K562 (cell line): ENCODE measurements around the gene CPB1. TPM values are rescaled to one million over a fixed set of nuclear protein-coding genes. Genes with fewer than 3 reads are reported as not detected.

Experiments
- ATAC-seq: fragments of 200-7000 bp; cut with Tn5 transposase; 3 replicates; pipeline ENCODE4 v1.9.1; 2020; ENCODE audit warnings: moderate library complexity
- BruUV-seq: library from RNA; stranded (reverse); fragments of 400-500 nt; replicated peaks from 2 replicates; lab custom pipeline; 2021; lab: Mats Ljungman, UMichigan
- CTCF ChIA-PET: fragments of 300-600 bp; formaldehyde crosslinking; extraction: SDS; loops from one replicate; lab custom pipeline; 2021; ENCODE audit warnings: low intra/inter-chr PET ratio; lab: Yijun Ruan, JAX
- POLR2A ChIA-PET: fragments of 300-600, 350-650 bp; sonication (Branson Sonifier 250); formaldehyde crosslinking; extraction: SDS; loops from one replicate; lab custom pipeline; 2021; ENCODE audit warnings: antibody characterized with exemption, inconsistent platforms; lab: Yijun Ruan, JAX
- DNase-seq, 4 experiments: peaks; one replicate each; pipeline versions ENCODE4 v3.0.0 to v3.0.0-alpha.2; 2011 to 2018; ENCODE audit warnings: low spot score in 3 of 4, mixed read lengths in 3 of 4; ENCODE audit errors: extremely low read depth in 1 of 4
- FAIRE-seq: peaks from 2 replicates; lab custom pipeline; 2011; peaks lifted over from hg19 to GRCh38; lab: Jason Lieb, UNC
- H2AFZ ChIP-seq: 2 replicates; pipeline ENCODE4 v1.6.0; 2011; ENCODE audit warnings: low read depth, low read length, control low read depth, inconsistent platforms
- H3K27ac ChIP-seq: fragments of 200-600 bp; 3 replicates; pipeline ENCODE4 v1.8.0; 2011; ENCODE audit warnings: low read depth, mild to moderate bottlenecking, control low read depth, inconsistent platforms, low read length, moderate library complexity, mixed read lengths; ENCODE audit errors: extremely low read depth
- H3K27me3 ChIP-seq, 2 experiments: fragments of 300-600 bp in 1 of 2; 2 replicates in 1 of 2; 3 replicates in 1 of 2; pipeline versions ENCODE4 v1.6.0 to v1.8.0; 2011; ENCODE audit warnings: inconsistent platforms in 2 of 2, low read length in 2 of 2, mild to moderate bottlenecking in 1 of 2, mixed read lengths in 1 of 2, moderate library complexity in 1 of 2; ENCODE audit not compliant: control insufficient read depth in 2 of 2, insufficient read depth in 2 of 2
- H3K36me3 ChIP-seq: fragments of 300-600 bp; 3 replicates; pipeline ENCODE4 v1.8.0; 2011; ENCODE audit warnings: mild to moderate bottlenecking, low read length, inconsistent platforms; ENCODE audit not compliant: control insufficient read depth, insufficient read depth
- H3K4me1 ChIP-seq, 2 experiments: fragments of 200-600 bp in 1 of 2; replicated peaks in 1 of 2; 2 replicates in 1 of 2; 3 replicates in 1 of 2; pipeline versions ENCODE4 v1.5.1 to v1.8.0; 2011; ENCODE audit warnings: inconsistent platforms in 2 of 2, low read length in 2 of 2, mild to moderate bottlenecking in 1 of 2, mixed read lengths in 1 of 2, moderate library complexity in 1 of 2; ENCODE audit not compliant: control insufficient read depth in 2 of 2, insufficient read depth in 2 of 2
- H3K4me2 ChIP-seq: 2 replicates; pipeline ENCODE4 v1.6.1; 2011; ENCODE audit warnings: low read length, control low read depth, inconsistent platforms, mixed read lengths; ENCODE audit not compliant: insufficient read depth
- H3K4me3 ChIP-seq: fragments of 200-600 bp; sonication (generic), shearing (Covaris generic); 2 replicates; pipeline ENCODE4 v1.5.1; 2016; ENCODE audit warnings: control low read depth, inconsistent platforms
- H3K79me2 ChIP-seq: fragments of 200-600 bp; 3 replicates; pipeline ENCODE4 v1.8.0; 2011; ENCODE audit warnings: low read length, inconsistent platforms; ENCODE audit not compliant: control insufficient read depth, insufficient read depth
- H3K9ac ChIP-seq, 2 experiments: 2 replicates each; pipeline versions ENCODE4 v1.6.0 to v1.6.1; 2011; ENCODE audit warnings: low read depth in 2 of 2, low read length in 2 of 2, control low read depth in 1 of 2, inconsistent platforms in 1 of 2, mild to moderate bottlenecking in 1 of 2, mixed read lengths in 1 of 2; ENCODE audit not compliant: insufficient read depth in 1 of 2
- H3K9me1 ChIP-seq: one replicate; pipeline ENCODE4 v1.6.0; 2011; ENCODE audit warnings: inconsistent platforms, mild to moderate bottlenecking, low read length, moderate library complexity; ENCODE audit not compliant: control insufficient read depth, insufficient read depth
- H3K9me3 ChIP-seq: replicated peaks from 2 replicates; pipeline ENCODE4 v1.5.1; 2011; ENCODE audit warnings: low read depth, low read length, inconsistent platforms; ENCODE audit not compliant: control insufficient read depth, insufficient read depth
- H4K20me1 ChIP-seq: replicated peaks from 2 replicates; pipeline ENCODE4 v1.6.1; 2011; ENCODE audit warnings: low read length, inconsistent platforms, mixed read lengths; ENCODE audit not compliant: control insufficient read depth, insufficient read depth
- BRF2 ChIP-seq: IDR thresholded peaks from 3 replicates; pipeline ENCODE4 v1.6.1; 2011; ENCODE audit warnings: borderline replicate concordance, mild to moderate bottlenecking; ENCODE audit not compliant: insufficient read length, insufficient read depth
- CREB3L1 ChIP-seq: fragments of 450-650 bp; IDR thresholded peaks from 2 replicates; pipeline ENCODE4 v1.6.1; 2014; ENCODE audit warnings: low read depth, mild to moderate bottlenecking, moderate library complexity, borderline replicate concordance
- HCFC1 ChIP-seq: IDR thresholded peaks from 2 replicates; pipeline ENCODE4 v1.6.1; 2012; ENCODE audit warnings: low read depth, low read length, improper control_type of control experiment
- ZNF696 ChIP-seq: fragments of 250-450 bp; sonication (Bioruptor Pico); conservative IDR thresholded peaks from 2 replicates; pipeline ENCODE4 v1.4.0; 2020; ENCODE audit warnings: mild to moderate bottlenecking, moderate library complexity
- WGBS: fragments of 100-300 bp; shearing (Covaris generic); methylation state at CpG from one replicate; pipeline ENCODE4 v1.1.6; 2016; ENCODE audit warnings: low coverage, mixed read lengths; ENCODE audit not compliant: insufficient coverage; ENCODE audit errors: missing lambda C conversion rate; 5-methylcytosine and 5-hydroxymethylcytosine counted together
- in situ Hi-C: fragments of 300-500 bp; cut with MboI; formaldehyde crosslinking; loops from 4 replicates; pipeline ENCODE4 v1.15.0; 2018; ENCODE audit warnings: inconsistent platforms, mixed read lengths
- intact Hi-C: fragments of 100-400 bp; cut with micrococcal nuclease; formaldehyde crosslinking; loops from 2 replicates; pipeline ENCODE4 v1.14.2; 2022
- polyA plus RNA-seq, 8 experiments: library from polyadenylated mRNA; depleted of rRNA in 4 of 8; stranded (reverse) in 5 of 8; unstranded in 3 of 8; fragments of >200 nt; fragmentation: Nextera tagmentation in 2 of 8; fragmentation: Illumina TruSeq in 1 of 8; extraction: Ambion mirVana in 2 of 8; extraction: Trizol in 1 of 8; gene quantifications; 2 replicates each; pipeline versions ENCODE4 v1.2.1 to v1.2.3, GENCODE V29; 2011 to 2014; ENCODE audit warnings: inconsistent platforms in 1 of 8, missing spikeins in 1 of 8
- total RNA-seq, 7 experiments: library from RNA; depleted of rRNA in 6 of 7; stranded (reverse); fragments of >200 nt in 6 of 7; fragmentation: Illumina TruSeq in 2 of 7; extraction: Trizol in 2 of 7; gene quantifications; 2 replicates each; pipeline versions ENCODE4 v1.2.1 to v1.2.3, GENCODE V29; 2011 to 2021; ENCODE audit warnings: low replicate concordance in 1 of 7

CPB1 gene
- total and polyA plus RNA-seq, 9 of the 15 experiments (the other 6 are each of a cell fraction or from before 2014, with no cell fraction given), result 3.7 TPM; not detected in 8

- H3K4me1 ChIP-seq, result no peaks in the 10 kb centered on the region
- no peak for DNase-seq
- no peak for ATAC-seq
- no peak for TF ChIP-seq HCFC1
- no peak for TF ChIP-seq CREB3L1
- TF ChIP-seq BRF2, result no peak
- TF ChIP-seq ZNF696 (CRISPR knock-in tag), result no peak
- TF ChIP-seq, all 486 proteins: peak for 0
- WGBS, result 0% methylated on average over 4 of the region's 4 CpGs
- Histone ChIP-seq H3K79me2 (no peaks in the 10 kb centered on the region), H3K9ac (no peak overlapping the region), H3K9me3 (no peaks in the 10 kb centered on the region), H3K4me2 (no peak overlapping the region), H3K27me3 (no peaks in the 10 kb centered on the region), H4K20me1 (no peaks in the 10 kb centered on the region), H2AFZ (no peak overlapping the region), H3K27ac (no peak overlapping the region), H3K9me1 (no peaks in the 10 kb centered on the region), H3K36me3 (no peaks in the 10 kb centered on the region), H3K4me3 (no peak overlapping the region)
- BruUV-seq, result no TSS peak
- ChIA-PET CTCF (no interaction called here), POLR2A (interaction anchor here (0.6 kb wide), 1 partner anchor 1474 kb away, joined by 3 read pairs; no protein-coding TSS in a partner anchor)
- intact Hi-C loops (loop anchor here (5.0 to 10.0 kb wide), 2 partner anchors 262 to 409 kb away; partner anchors contain the start of gene HPS3), in situ Hi-C loops (no loop called here)
- no peak for FAIRE-seq
Observed at GRCh38 chr3:148863297-148863696, 35.7 kb downstream of the CPB1 start.
